Spleen (tissue), 11 donors: Measurements from ENCODE around the gene FBXO17. TPM values are rescaled to one million over a fixed set of nuclear protein-coding genes. Genes with fewer than 3 reads are reported as not detected.
A peak's percentile ranks its signal among the peaks of the same experiment; 100 is the strongest.

Experiments
- DNase-seq: peaks from one replicate; pipeline ENCODE4 v3.0.0-alpha.2; 2020
- H3K27ac ChIP-seq, 8 donors: fragments of 200-600 bp; sonication (generic) in 7 of 8; 1 replicate in 4 of 8; 2 replicates in 4 of 8; pipeline versions ENCODE4 v1.5.0 to v1.8.0; 2016 to 2021; ENCODE audit warnings: inconsistent platforms in 4 of 8, mild to moderate bottlenecking in 4 of 8, moderate library complexity in 1 of 8
- H3K27me3 ChIP-seq, 7 donors: fragments of 200-600 bp; sonication (generic) in 6 of 7; replicated peaks in 1 of 7; 1 replicate in 4 of 7; 2 replicates in 3 of 7; pipeline versions ENCODE4 v1.5.0 to v1.8.0; 2016 to 2021; ENCODE audit warnings: inconsistent platforms in 3 of 7, mild to moderate bottlenecking in 1 of 7
- H3K36me3 ChIP-seq, 6 donors: fragments of 200-600 bp; sonication (generic) in 5 of 6; 1 replicate in 4 of 6; 2 replicates in 2 of 6; pipeline versions ENCODE4 v1.5.0 to v1.8.0; 2016 to 2021; ENCODE audit warnings: inconsistent platforms in 2 of 6
- H3K4me1 ChIP-seq, 6 donors: fragments of 200-600 bp; sonication (generic) in 5 of 6; 1 replicate in 3 of 6; 2 replicates in 3 of 6; pipeline versions ENCODE4 v1.5.0 to v1.8.0; 2016 to 2021; ENCODE audit warnings: inconsistent platforms in 3 of 6
- H3K4me3 ChIP-seq, 8 donors: fragments of 200-600 bp; sonication (generic) in 7 of 8; 1 replicate in 4 of 8; 2 replicates in 4 of 8; pipeline versions ENCODE4 v1.5.0 to v1.8.0; 2016 to 2021; ENCODE audit warnings: inconsistent platforms in 4 of 8, mild to moderate bottlenecking in 4 of 8, moderate library complexity in 2 of 8
- H3K9me3 ChIP-seq, 8 donors: fragments of 200-600 bp; sonication (generic) in 7 of 8; 1 replicate in 4 of 8; 2 replicates in 4 of 8; pipeline versions ENCODE4 v1.5.0 to v1.8.0; 2016 to 2021; ENCODE audit warnings: inconsistent platforms in 4 of 8
- POLR2A ChIP-seq, 3 donors: fragments of 450-650 bp; IDR thresholded peaks; one replicate each; pipeline ENCODE4 v1.5.1; 2017; ENCODE audit warnings: antibody characterized with exemption in 3 of 3, mild to moderate bottlenecking in 1 of 3
- POLR2AphosphoS5 ChIP-seq, 3 donors: sonication (generic); formaldehyde crosslinking; IDR thresholded peaks; one replicate each; pipeline ENCODE4 v1.5.1; 2017; ENCODE audit warnings: antibody characterized with exemption in 3 of 3
- WGBS, 5 donors: extraction: QIAGEN DNeasy Blood & Tissue Kit in 3 of 5; methylation state at CpG; one replicate each; pipeline versions ENCODE4 v1.1.5 to v1.1.7; 2013 to 2018; 5-methylcytosine and 5-hydroxymethylcytosine counted together
- intact Hi-C: fragments of 100-400 bp; cut with DNase I; formaldehyde crosslinking; loops from one replicate; pipeline ENCODE4 v1.15.0; 2023; ENCODE audit warnings: low total_unique reads
- polyA plus RNA-seq, 3 donors: library from polyadenylated mRNA; stranded (reverse); fragments of 200-250 nt; gene quantifications; one replicate each; pipeline ENCODE4 v1.2.1, GENCODE V29; 2013
- total RNA-seq, 7 donors: library from RNA; depleted of rRNA in 3 of 7; stranded (reverse); fragments of >200 nt in 3 of 7; fragmentation: NEBNext Ultra II Directional in 4 of 7; extraction: Animal tissue kit (Norgen Biotek cat#: 25700) in 4 of 7; gene quantifications; one replicate each; pipeline versions ENCODE4 v1.1.0 to v1.2.1, GENCODE V29; 2016 to 2021
- TF ChIP-seq, protein P1 (sequence below), 11 experiments: fragments of 200-600 bp in 7 of 11; fragments of 450-650 bp in 4 of 11; sonication (generic) in 4 of 11; IDR thresholded peaks in 8 of 11; conservative IDR thresholded peaks in 3 of 11; 1 replicate in 7 of 11; 2 replicates in 4 of 11; pipeline versions ENCODE4 v1.4.0 to v1.8.0; 2016 to 2021; ENCODE audit warnings: antibody characterized with exemption in 11 of 11, inconsistent platforms in 4 of 11, mild to moderate bottlenecking in 1 of 11
- donor health status: healthy with polysubstance abuse.
- donor health status: DM: no; HTN: no; CAD: no; lungs with moderate emphysema.
- donor health status: DM: no; HTN: no; CAD: no.
- donor health status: Bipolar disorder and iron deficiency.
- donor health status: healthy.
- donor health status: DM: no; HTN: no; CAD: no.
- donor health status: DM: yes; HTN: yes; CAD: no.

The FBXO17 gene
- total and polyA plus RNA-seq, 10 donors, result 0.91 to 7.7 (median 4.9) TPM

DNA sequence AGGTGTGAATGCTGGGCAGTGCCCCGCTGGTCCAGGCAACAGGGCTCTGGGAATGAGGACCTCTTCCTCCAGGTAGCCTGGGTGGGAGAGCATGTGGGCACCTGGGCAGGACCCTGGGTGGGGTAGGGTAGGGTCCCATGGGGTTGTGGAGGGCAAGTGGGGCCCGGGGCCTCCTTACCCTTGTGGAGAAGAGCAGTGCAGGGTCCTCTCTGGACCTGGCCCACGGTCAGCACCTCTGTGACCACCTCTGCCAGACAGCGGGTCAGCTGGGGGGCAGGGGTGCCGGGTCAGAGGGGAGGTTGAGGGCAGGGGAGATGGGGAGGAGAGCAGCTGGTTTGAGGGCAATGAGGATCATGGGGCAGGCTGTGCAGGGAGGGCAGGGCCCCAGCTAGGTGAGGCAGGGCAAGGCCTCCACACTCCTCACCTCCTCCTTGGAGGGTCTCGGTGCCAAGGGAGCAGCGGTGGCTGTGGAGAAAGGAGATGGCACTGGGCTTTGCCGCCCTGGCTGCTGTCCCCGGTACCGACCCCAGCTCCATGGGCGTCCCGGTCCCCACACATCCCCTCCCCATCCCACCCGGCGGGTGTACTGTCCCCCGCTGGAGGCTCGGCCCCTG, 64.0 kb downstream of the FBXO17 start:
- intact Hi-C loops, result no loop called here
- Histone ChIP-seq H3K4me1 (no peaks in the 10 kb centered on the region), H3K4me3 (no peak overlapping the region), H3K27ac (no peak overlapping the region), H3K27me3 (peaks cover 0 to 19% (median 4%) of the 10 kb centered on the region in 7 donors), H3K9me3 (no peaks in the 10 kb centered on the region), H3K36me3 (peaks cover 0 to 47% (median 22%) of the 10 kb centered on the region in 6 donors)
- TF ChIP-seq POLR2AphosphoS5 (IDR thresholded peaks at IDR 0.05) (no peak), POLR2A (IDR thresholded peaks at IDR 0.05) (no peak)
- TF ChIP-seq, protein P1, sequence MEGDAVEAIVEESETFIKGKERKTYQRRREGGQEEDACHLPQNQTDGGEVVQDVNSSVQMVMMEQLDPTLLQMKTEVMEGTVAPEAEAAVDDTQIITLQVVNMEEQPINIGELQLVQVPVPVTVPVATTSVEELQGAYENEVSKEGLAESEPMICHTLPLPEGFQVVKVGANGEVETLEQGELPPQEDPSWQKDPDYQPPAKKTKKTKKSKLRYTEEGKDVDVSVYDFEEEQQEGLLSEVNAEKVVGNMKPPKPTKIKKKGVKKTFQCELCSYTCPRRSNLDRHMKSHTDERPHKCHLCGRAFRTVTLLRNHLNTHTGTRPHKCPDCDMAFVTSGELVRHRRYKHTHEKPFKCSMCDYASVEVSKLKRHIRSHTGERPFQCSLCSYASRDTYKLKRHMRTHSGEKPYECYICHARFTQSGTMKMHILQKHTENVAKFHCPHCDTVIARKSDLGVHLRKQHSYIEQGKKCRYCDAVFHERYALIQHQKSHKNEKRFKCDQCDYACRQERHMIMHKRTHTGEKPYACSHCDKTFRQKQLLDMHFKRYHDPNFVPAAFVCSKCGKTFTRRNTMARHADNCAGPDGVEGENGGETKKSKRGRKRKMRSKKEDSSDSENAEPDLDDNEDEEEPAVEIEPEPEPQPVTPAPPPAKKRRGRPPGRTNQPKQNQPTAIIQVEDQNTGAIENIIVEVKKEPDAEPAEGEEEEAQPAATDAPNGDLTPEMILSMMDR (IDR thresholded peaks at IDR 0.05 in 8 of 11, conservative IDR thresholded peaks at IDR 0.05 in 3 of 11), result no peak
- 69 to 85% (median 73%) methylated on average over 7 to 16 of the region's 16 CpGs for WGBS, 5 donors
- DNase-seq, result no peak

DNA sequence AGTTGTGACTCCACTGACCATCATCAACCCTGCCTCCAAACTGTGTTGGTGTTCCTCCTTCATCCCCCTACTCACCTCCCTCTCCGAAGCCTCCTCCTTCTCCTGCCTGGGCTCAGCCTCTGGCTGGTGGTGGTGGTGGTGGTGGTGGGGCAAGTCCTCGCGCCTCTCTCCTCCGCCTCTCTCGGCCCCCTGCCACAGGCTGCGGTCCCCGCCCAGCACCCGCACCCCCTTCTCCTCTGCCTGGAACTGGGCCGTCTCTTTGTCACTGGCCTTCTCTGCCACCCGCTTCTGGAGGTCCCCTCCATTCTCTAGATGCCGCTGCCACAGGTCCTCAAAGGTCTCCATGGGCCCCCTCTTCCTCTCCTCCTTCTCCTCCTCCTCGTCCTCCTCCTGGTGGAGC, 65.1 kb downstream of the FBXO17 start:
- H3K27me3 ChIP-seq, result peaks cover 0 to 19% (median 4%) of the 10 kb centered on the region in 7 donors
- H3K4me1 ChIP-seq, result no peaks in the 10 kb centered on the region
- H3K4me3 ChIP-seq, result no peak overlapping the region
- no peak overlapping the region for H3K27ac ChIP-seq
- DNase-seq, result no peak
- WGBS, 5 donors, result 93 to 96% (median 94%) methylated on average over 10 to 12 of the region's 12 CpGs
- no peaks in the 10 kb centered on the region for H3K9me3 ChIP-seq
- intact Hi-C loops, result no loop called here
- TF ChIP-seq, protein P1 (IDR thresholded peaks at IDR 0.05 in 8 of 11, conservative IDR thresholded peaks at IDR 0.05 in 3 of 11), result no peak
- TF ChIP-seq POLR2A (IDR thresholded peaks at IDR 0.05), result no peak
- no peak for TF ChIP-seq POLR2AphosphoS5 (IDR thresholded peaks at IDR 0.05)
- peaks cover 0 to 50% (median 30%) of the 10 kb centered on the region in 6 donors for H3K36me3 ChIP-seq

DNA sequence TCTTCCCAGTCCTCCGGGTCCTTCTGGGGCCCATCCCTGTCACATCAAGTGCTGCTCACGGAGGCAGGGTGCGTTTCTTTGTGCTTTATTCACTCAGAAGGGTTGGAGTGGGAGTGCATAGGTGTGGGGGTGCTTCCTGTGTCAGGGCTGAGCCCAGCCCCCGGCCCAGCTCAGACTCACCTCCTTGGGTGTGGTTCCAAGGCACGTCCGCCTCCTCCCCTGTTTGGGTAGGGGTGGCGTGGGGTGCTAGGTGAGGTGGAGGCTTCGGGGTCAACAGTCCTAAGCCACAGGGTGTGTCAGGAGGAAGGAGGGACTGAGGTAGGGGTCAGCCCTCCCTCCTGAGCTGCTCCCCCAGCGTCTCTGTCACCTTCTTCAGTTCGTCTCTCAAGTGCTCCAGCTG, 66.6 kb downstream of the FBXO17 start:
- H3K4me1 ChIP-seq, result peaks cover 0 to 3% (median 0%) of the 10 kb centered on the region in 6 donors
- no peak for TF ChIP-seq POLR2A (IDR thresholded peaks at IDR 0.05)
- peak in 2 of 3 donors; percentile 13 to 53 for TF ChIP-seq POLR2AphosphoS5 (IDR thresholded peaks at IDR 0.05)
- no peak overlapping the region for H3K27ac ChIP-seq
- intact Hi-C loops, result no loop called here
- no peak for DNase-seq
- H3K36me3 ChIP-seq, result peaks cover 0 to 59% (median 43%) of the 10 kb centered on the region in 6 donors
- H3K27me3 ChIP-seq, result peaks cover 0 to 19% (median 4%) of the 10 kb centered on the region in 7 donors
- WGBS, 5 donors, result 70 to 82% (median 80%) methylated on average over 8 to 10 of the region's 10 CpGs
- H3K9me3 ChIP-seq, result no peaks in the 10 kb centered on the region
- no peak overlapping the region for H3K4me3 ChIP-seq

DNA sequence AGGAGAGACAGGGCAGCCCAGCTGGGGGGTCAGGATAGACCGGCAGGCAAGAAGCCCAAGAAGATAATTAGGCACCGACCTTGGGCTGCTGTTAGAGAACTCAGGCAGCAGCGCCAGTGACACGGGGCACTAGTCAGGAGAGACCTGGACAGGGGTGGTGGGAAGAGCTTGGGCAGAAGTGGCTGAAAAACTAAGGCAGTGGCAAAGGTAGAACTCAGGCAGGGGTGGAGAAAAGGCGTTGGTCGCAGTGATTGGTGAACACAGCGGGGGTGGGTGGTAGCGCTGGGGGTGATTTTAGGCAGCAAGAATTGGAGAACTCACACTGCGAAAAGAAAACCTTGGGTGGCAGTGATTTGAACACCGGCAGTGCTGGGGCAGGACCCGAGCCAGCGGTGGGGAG, 67.9 kb downstream of the FBXO17 start:
- Histone ChIP-seq H3K9me3 (no peaks in the 10 kb centered on the region), H3K36me3 (peaks cover 0 to 68% (median 43%) of the 10 kb centered on the region in 6 donors), H3K27me3 (peaks cover 0 to 19% (median 4%) of the 10 kb centered on the region in 7 donors), H3K4me3 (no peak overlapping the region), H3K27ac (no peak overlapping the region), H3K4me1 (peaks cover 0 to 16% (median 1%) of the 10 kb centered on the region in 6 donors)
- TF ChIP-seq, protein P1 (IDR thresholded peaks at IDR 0.05 in 8 of 11, conservative IDR thresholded peaks at IDR 0.05 in 3 of 11), result no peak
- TF ChIP-seq POLR2A (IDR thresholded peaks at IDR 0.05) (no peak), POLR2AphosphoS5 (IDR thresholded peaks at IDR 0.05) (no peak)
- 95 to 97% (median 95%) methylated on average over 12 of the region's 12 CpGs for WGBS, 5 donors
- intact Hi-C loops, result no loop called here
- no peak for DNase-seq
